HepG2 (cell line): ENCODE measurements around the gene SIGLEC14. TPM values are rescaled to one million over a fixed set of nuclear protein-coding genes. Genes with fewer than 3 reads are reported as not detected.

Source experiments
- ARNTL ChIP-seq: sonication (generic); formaldehyde crosslinking; IDR thresholded peaks from 2 replicates; pipeline ENCODE4 v1.4.0; 2020; ENCODE audit warnings: mild to moderate bottlenecking, missing genetic modification reagents
- DNMT3B ChIP-seq: conservative IDR thresholded peaks from 2 replicates; pipeline ENCODE4 v1.6.1; 2016; ENCODE audit warnings: missing biosample characterization, control low read depth
- EZH2 ChIP-seq: conservative IDR thresholded peaks from 2 replicates; pipeline ENCODE4 v1.6.1; 2012; ENCODE audit warnings: mild to moderate bottlenecking, low read depth, low read length, moderate library complexity
- FOXC1 ChIP-seq: sonication (generic); formaldehyde crosslinking; IDR thresholded peaks from 2 replicates; pipeline ENCODE4 v1.8.0; 2022; ENCODE audit warnings: mild to moderate bottlenecking, missing genetic modification reagents, borderline replicate concordance
- GFI1 ChIP-seq: sonication (generic); formaldehyde crosslinking; IDR thresholded peaks from 2 replicates; pipeline ENCODE4 v1.5.0; 2020; ENCODE audit warnings: missing genetic modification reagents, mild to moderate bottlenecking, borderline replicate concordance
- RORA ChIP-seq: sonication (generic); formaldehyde crosslinking; IDR thresholded peaks from 2 replicates; pipeline ENCODE4 v1.5.0; 2020; ENCODE audit warnings: mild to moderate bottlenecking, missing genetic modification reagents, moderate library complexity
- SOX5 ChIP-seq: IDR thresholded peaks from 2 replicates; pipeline ENCODE4 v1.6.1; 2016; ENCODE audit warnings: borderline replicate concordance
- TBP ChIP-seq: sonication (generic); formaldehyde crosslinking; IDR thresholded peaks from 2 replicates; pipeline ENCODE4 v1.5.0; 2020; ENCODE audit warnings: missing genetic modification reagents
- ZBTB3 ChIP-seq: sonication (generic); formaldehyde crosslinking; IDR thresholded peaks from 2 replicates; pipeline ENCODE4 v1.4.0; 2020; ENCODE audit warnings: low read depth, mild to moderate bottlenecking, moderate library complexity, missing genetic modification reagents, borderline replicate concordance
- ZMYM2 ChIP-seq: sonication (generic); formaldehyde crosslinking; IDR thresholded peaks from 2 replicates; pipeline ENCODE4 v1.8.0; 2022; ENCODE audit warnings: mild to moderate bottlenecking, missing genetic modification reagents
- ZNF337 ChIP-seq: sonication (generic); formaldehyde crosslinking; IDR thresholded peaks from 2 replicates; pipeline ENCODE4 v1.5.1; 2020; ENCODE audit warnings: missing genetic modification reagents, low read depth, mild to moderate bottlenecking, borderline replicate concordance
- ZNF382 ChIP-seq: sonication (generic); formaldehyde crosslinking; IDR thresholded peaks from 2 replicates; pipeline ENCODE4 v1.5.0; 2020; ENCODE audit warnings: missing genetic modification reagents, mild to moderate bottlenecking, borderline replicate concordance
- ZNF432 ChIP-seq: sonication (generic); formaldehyde crosslinking; IDR thresholded peaks from 2 replicates; pipeline ENCODE4 v1.5.0; 2020; ENCODE audit warnings: missing genetic modification reagents, mild to moderate bottlenecking, borderline replicate concordance
- ZNF788 ChIP-seq: sonication (generic); formaldehyde crosslinking; IDR thresholded peaks from 2 replicates; pipeline ENCODE4 v1.5.0; 2020; ENCODE audit warnings: mild to moderate bottlenecking, missing genetic modification reagents, borderline replicate concordance
- polyA plus RNA-seq, 8 experiments: library from polyadenylated mRNA; depleted of rRNA in 3 of 8; stranded (reverse) in 7 of 8; unstranded in 1 of 8; fragments of >200 nt; fragmentation: Illumina TruSeq in 4 of 8; extraction: Trizol in 4 of 8; gene quantifications; 2 replicates each; pipeline versions ENCODE4 v1.2.1 to v1.2.3, GENCODE V29; 2011 to 2016; ENCODE audit warnings: low read depth in 4 of 8, missing spikeins in 1 of 8, mixed read lengths in 1 of 8; ENCODE audit not compliant: insufficient read depth in 1 of 8
- total RNA-seq, 5 experiments: library from RNA; depleted of rRNA; stranded (reverse); fragments of >200 nt; fragmentation: Illumina TruSeq; extraction: Trizol; gene quantifications; 2 replicates each; pipeline ENCODE4 v1.2.3, GENCODE V29; 2016; ENCODE audit warnings: low read depth in 1 of 5
- TF ChIP-seq, protein P1 (sequence below): sonication (generic); formaldehyde crosslinking; IDR thresholded peaks from 2 replicates; pipeline ENCODE4 v1.4.0; 2020; ENCODE audit warnings: mild to moderate bottlenecking, missing genetic modification reagents, borderline replicate concordance
- TF ChIP-seq, protein P2 (sequence below): IDR thresholded peaks from 2 replicates; pipeline ENCODE4 v1.6.1; 2016; ENCODE audit warnings: mild to moderate bottlenecking, missing biosample characterization, missing genetic modification reagents
- TF ChIP-seq, protein P3 (sequence below): sonication (generic); formaldehyde crosslinking; IDR thresholded peaks from 2 replicates; pipeline ENCODE4 v1.4.0; 2020; ENCODE audit warnings: mild to moderate bottlenecking, missing genetic modification reagents
- TF ChIP-seq, protein P4 (sequence below): conservative IDR thresholded peaks from 2 replicates; pipeline ENCODE4 v1.6.1; 2018; ENCODE audit warnings: missing genetic modification reagents
- TF ChIP-seq, protein P5 (sequence below): IDR thresholded peaks from 2 replicates; pipeline ENCODE4 v1.6.1; 2012; ENCODE audit warnings: low read depth, low read length, improper control_type of control experiment
- TF ChIP-seq, protein P6 (sequence below): sonication (generic); formaldehyde crosslinking; IDR thresholded peaks from 2 replicates; pipeline ENCODE4 v1.5.0; 2020; ENCODE audit warnings: mild to moderate bottlenecking, low read depth, missing genetic modification reagents, borderline replicate concordance

The SIGLEC14 gene
- total and polyA plus RNA-seq, 2 of the 13 experiments (the other 11 are each of a cell fraction or from before 2014, with no cell fraction given), result 0.05 to 0.09 TPM

DNA sequence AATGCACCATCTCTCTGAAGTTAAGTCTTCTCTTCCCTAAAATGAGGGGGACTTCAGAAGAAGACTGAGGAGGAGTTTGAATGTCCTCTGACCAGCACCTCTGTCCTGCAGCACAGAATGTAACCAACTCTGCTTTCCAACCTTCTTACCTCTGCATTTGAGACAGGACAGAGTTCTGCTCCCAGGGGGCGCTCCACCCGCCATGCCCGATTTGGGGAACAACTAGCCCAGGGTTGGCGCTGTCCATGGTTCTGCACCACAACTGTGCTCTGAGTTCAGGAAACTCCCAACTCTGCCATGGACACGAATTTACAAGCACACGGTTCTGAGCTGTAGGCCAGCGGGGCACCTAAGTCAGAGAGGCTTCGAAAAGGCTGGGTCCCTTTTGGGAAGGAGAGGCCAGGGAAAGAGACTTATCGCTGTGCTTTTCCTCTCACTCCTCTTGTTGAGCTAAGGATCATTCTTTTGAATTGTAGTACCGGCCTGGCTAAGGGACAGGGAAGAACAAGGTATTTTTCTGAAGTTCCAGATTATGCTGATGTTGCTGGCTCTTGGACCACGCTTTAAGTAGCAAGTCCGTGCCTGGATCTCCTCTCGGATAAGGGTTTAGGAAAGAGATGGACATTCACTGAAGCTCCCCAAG, 38.6 kb downstream of the SIGLEC14 start (continued):
- TF ChIP-seq ZNF382 (CRISPR knock-in tag) (no peak), RORA (CRISPR knock-in tag) (no peak), GFI1 (no peak), ZNF337 (CRISPR knock-in tag) (no peak), ZBTB3 (CRISPR knock-in tag) (no peak), ARNTL (peak; percentile 65; the same call in 1 of the 2 replicates), TBP (no peak), ZMYM2 (CRISPR knock-in tag) (no peak), DNMT3B (CRISPR knock-in tag) (peak; percentile 78; the same call in 1 of the 2 replicates), FOXC1 (CRISPR knock-in tag) (peak; percentile 48; the same call in 1 of the 2 replicates), EZH2 (no peak), ZNF788 (CRISPR knock-in tag) (peak; percentile 83; the same call in 1 of the 2 replicates), ZNF432 (CRISPR knock-in tag) (no peak), SOX5 (CRISPR knock-in tag) (peak; percentile 39; the same call in 1 of the 2 replicates)
- TF ChIP-seq, protein P1, sequence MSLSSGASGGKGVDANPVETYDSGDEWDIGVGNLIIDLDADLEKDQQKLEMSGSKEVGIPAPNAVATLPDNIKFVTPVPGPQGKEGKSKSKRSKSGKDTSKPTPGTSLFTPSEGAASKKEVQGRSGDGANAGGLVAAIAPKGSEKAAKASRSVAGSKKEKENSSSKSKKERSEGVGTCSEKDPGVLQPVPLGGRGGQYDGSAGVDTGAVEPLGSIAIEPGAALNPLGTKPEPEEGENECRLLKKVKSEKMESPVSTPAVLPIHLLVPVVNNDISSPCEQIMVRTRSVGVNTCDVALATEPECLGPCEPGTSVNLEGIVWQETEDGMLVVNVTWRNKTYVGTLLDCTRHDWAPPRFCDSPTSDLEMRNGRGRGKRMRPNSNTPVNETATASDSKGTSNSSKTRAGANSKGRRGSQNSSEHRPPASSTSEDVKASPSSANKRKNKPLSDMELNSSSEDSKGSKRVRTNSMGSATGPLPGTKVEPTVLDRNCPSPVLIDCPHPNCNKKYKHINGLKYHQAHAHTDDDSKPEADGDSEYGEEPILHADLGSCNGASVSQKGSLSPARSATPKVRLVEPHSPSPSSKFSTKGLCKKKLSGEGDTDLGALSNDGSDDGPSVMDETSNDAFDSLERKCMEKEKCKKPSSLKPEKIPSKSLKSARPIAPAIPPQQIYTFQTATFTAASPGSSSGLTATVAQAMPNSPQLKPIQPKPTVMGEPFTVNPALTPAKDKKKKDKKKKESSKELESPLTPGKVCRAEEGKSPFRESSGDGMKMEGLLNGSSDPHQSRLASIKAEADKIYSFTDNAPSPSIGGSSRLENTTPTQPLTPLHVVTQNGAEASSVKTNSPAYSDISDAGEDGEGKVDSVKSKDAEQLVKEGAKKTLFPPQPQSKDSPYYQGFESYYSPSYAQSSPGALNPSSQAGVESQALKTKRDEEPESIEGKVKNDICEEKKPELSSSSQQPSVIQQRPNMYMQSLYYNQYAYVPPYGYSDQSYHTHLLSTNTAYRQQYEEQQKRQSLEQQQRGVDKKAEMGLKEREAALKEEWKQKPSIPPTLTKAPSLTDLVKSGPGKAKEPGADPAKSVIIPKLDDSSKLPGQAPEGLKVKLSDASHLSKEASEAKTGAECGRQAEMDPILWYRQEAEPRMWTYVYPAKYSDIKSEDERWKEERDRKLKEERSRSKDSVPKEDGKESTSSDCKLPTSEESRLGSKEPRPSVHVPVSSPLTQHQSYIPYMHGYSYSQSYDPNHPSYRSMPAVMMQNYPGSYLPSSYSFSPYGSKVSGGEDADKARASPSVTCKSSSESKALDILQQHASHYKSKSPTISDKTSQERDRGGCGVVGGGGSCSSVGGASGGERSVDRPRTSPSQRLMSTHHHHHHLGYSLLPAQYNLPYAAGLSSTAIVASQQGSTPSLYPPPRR, result no peak
- TF ChIP-seq, protein P2, sequence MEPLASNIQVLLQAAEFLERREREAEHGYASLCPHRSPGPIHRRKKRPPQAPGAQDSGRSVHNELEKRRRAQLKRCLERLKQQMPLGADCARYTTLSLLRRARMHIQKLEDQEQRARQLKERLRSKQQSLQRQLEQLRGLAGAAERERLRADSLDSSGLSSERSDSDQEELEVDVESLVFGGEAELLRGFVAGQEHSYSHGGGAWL (CRISPR knock-in tag), result peak; percentile 96
- TF ChIP-seq, protein P3, sequence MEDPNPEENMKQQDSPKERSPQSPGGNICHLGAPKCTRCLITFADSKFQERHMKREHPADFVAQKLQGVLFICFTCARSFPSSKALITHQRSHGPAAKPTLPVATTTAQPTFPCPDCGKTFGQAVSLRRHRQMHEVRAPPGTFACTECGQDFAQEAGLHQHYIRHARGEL (CRISPR knock-in tag), result no peak
- TF ChIP-seq, protein P4, sequence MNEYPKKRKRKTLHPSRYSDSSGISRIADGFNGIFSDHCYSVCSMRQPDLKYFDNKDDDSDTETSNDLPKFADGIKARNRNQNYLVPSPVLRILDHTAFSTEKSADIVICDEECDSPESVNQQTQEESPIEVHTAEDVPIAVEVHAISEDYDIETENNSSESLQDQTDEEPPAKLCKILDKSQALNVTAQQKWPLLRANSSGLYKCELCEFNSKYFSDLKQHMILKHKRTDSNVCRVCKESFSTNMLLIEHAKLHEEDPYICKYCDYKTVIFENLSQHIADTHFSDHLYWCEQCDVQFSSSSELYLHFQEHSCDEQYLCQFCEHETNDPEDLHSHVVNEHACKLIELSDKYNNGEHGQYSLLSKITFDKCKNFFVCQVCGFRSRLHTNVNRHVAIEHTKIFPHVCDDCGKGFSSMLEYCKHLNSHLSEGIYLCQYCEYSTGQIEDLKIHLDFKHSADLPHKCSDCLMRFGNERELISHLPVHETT (CRISPR knock-in tag), result peak; percentile 79; the same call in 1 of the 2 replicates
- TF ChIP-seq, protein P5, sequence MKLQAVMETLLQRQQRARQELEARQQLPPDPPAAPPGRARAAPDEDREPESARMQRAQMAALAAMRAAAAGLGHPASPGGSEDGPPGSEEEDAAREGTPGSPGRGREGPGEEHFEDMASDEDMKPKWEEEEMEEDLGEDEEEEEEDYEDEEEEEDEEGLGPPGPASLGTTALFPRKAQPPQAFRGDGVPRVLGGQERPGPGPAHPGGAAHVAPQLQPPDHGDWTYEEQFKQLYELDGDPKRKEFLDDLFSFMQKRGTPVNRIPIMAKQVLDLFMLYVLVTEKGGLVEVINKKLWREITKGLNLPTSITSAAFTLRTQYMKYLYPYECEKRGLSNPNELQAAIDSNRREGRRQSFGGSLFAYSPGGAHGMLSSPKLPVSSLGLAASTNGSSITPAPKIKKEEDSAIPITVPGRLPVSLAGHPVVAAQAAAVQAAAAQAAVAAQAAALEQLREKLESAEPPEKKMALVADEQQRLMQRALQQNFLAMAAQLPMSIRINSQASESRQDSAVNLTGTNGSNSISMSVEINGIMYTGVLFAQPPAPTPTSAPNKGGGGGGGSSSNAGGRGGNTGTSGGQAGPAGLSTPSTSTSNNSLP, result no peak
- TF ChIP-seq, protein P6, sequence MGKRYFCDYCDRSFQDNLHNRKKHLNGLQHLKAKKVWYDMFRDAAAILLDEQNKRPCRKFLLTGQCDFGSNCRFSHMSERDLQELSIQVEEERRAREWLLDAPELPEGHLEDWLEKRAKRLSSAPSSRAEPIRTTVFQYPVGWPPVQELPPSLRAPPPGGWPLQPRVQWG (CRISPR knock-in tag), result no peak
